NB4 (cell line): ENCODE results near the gene ASB1.

Experiments
- DNase-seq: peaks from one replicate; pipeline ENCODE4 v3.0.0; 2010; ENCODE audit warnings: low read depth
- H3K4me3 ChIP-seq: one replicate; pipeline ENCODE4 v1.5.1; 2011; ENCODE audit warnings: mild to moderate bottlenecking, low read depth, low read length, moderate library complexity
- MYC ChIP-seq: IDR thresholded peaks from 2 replicates; pipeline ENCODE4 v1.6.1; 2011; ENCODE audit warnings: low read depth, low read length
- POLR2A ChIP-seq: IDR thresholded peaks from 2 replicates; pipeline ENCODE4 v1.6.1; 2011; ENCODE audit warnings: mild to moderate bottlenecking; ENCODE audit not compliant: insufficient read length; ENCODE audit errors: extremely low read depth
- TF ChIP-seq, protein P1 (sequence below): IDR thresholded peaks from one replicate; pipeline ENCODE4 v1.5.1; 2012; ENCODE audit warnings: low read depth, low read length
- TF ChIP-seq, protein P2 (sequence below): IDR thresholded peaks from 2 replicates; pipeline ENCODE4 v1.6.1; 2011; ENCODE audit warnings: low read depth, low read length

ASB1 gene

DNA sequence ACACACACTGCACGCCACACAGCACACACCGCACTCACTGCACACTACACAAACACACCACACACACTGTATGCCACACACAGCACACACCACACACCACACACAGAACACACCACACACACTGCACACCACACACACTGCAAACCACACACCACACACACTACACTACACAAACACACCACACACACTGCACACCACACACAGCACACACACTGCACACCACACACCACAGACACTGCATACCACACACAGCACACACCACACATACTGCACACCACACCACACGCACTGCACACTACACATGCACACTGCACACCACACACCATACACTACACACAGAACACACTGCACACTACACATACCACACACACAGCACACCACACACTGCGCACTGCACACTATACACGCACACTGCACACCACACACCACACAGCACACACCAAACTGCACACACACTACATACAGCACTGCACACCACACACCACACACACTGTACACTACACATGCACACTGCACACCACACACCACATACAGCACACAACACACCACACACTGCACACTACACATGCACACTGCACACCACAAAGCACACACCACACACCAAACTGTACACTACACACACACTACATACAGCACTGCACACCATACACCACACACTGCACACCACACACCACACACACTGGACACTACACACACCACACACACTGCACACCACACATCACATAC, 59.6 kb downstream of the ASB1 start:
- DNase-seq = no peak
- H3K4me3 ChIP-seq = no peak overlapping the region
- TF ChIP-seq, protein P1, sequence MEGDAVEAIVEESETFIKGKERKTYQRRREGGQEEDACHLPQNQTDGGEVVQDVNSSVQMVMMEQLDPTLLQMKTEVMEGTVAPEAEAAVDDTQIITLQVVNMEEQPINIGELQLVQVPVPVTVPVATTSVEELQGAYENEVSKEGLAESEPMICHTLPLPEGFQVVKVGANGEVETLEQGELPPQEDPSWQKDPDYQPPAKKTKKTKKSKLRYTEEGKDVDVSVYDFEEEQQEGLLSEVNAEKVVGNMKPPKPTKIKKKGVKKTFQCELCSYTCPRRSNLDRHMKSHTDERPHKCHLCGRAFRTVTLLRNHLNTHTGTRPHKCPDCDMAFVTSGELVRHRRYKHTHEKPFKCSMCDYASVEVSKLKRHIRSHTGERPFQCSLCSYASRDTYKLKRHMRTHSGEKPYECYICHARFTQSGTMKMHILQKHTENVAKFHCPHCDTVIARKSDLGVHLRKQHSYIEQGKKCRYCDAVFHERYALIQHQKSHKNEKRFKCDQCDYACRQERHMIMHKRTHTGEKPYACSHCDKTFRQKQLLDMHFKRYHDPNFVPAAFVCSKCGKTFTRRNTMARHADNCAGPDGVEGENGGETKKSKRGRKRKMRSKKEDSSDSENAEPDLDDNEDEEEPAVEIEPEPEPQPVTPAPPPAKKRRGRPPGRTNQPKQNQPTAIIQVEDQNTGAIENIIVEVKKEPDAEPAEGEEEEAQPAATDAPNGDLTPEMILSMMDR = no peak
- TF ChIP-seq, protein P2, sequence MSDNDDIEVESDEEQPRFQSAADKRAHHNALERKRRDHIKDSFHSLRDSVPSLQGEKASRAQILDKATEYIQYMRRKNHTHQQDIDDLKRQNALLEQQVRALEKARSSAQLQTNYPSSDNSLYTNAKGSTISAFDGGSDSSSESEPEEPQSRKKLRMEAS = no peak
- TF ChIP-seq MYC = no peak

DNA sequence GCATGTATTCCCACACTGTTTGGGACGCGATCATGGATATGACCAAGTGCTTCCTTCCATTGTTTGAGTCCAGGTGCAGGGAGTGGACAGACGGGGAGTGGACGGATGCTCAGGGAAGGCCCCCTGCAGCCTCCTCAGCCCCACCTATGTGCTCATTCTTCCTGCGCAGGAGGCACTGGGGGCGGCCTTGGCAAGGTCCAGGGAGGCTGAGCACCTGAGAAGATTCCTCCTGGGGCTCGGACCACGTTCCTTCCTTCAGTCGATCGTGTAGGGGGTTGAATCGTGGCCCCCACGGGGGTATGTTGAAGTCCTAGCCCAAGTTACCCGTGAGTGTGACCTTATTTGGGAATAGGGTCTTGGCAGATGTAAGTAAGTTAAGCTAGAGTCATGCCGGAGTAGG, 60.4 kb downstream of the ASB1 start:
- TF ChIP-seq, protein P1 = no peak
- TF ChIP-seq MYC (no peak), POLR2A (no peak)
- DNase-seq = no peak
- no peak overlapping the region for H3K4me3 ChIP-seq

DNA sequence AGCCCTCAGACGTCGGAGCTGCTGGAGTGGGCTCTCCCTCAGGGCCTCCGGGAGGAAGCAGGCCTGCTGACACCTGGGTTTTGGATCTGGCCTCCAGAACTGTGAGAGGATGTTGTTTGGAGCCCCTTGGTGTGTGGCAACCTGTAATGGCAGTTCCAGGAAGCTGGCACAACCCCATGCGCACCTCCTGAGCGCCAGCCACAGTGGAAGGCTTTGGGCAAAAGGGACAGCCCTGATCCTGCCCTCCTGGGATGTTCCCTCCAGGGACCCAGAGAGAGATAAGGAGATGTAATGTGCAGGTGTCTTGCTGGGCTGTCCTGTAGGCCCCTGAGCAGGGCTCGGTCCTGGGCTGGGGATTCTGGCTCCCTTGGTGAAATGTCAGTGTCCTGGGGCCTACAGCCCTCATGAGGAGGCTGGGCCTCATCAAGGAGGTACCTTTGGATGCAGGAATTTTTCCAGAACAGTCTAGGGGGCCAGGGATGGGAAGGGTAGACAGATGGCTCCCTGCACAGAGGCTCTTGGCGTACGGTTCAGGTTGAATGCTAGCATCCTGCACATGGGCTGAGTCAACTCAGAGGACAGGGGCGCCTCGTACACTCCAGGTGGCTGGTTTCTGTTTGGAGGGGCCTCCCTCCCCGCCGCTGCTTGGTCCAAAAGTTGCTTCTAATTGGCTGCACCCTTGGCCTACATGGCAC, 61.1 kb downstream of the ASB1 start:
- H3K4me3 ChIP-seq = no peak overlapping the region
- no peak for DNase-seq
- TF ChIP-seq, protein P1 = no peak
- no peak for TF ChIP-seq MYC
- TF ChIP-seq POLR2A = no peak
- TF ChIP-seq, protein P2 = no peak

DNA sequence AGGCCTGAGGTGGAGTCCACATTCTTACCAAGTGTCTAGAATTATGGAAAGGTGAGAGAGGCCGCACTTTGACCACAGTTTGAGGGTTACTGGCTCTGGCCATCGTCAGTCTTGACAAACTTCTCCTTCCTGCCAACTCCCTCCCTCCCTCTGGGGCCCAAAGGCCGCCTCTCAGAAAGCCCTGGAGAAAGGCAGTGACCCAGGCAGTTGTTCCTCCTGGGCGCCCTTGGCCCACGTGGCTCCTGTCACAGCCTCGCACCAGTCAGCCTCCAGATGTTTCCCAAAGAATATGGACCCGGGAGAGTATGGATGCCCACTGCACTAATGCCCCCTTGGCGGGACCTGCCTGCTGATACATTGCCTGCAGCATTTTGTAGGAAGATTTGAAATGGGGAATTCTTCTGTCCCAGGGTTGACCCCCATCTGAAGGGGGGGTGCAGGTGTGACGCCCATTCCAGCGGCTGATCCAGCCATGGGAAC, 61.7 kb downstream of the ASB1 start:
- no peak for DNase-seq
- H3K4me3 ChIP-seq = no peak overlapping the region
- TF ChIP-seq POLR2A (no peak), MYC (no peak)
- TF ChIP-seq, protein P2 = no peak
- TF ChIP-seq, protein P1 = no peak

DNA sequence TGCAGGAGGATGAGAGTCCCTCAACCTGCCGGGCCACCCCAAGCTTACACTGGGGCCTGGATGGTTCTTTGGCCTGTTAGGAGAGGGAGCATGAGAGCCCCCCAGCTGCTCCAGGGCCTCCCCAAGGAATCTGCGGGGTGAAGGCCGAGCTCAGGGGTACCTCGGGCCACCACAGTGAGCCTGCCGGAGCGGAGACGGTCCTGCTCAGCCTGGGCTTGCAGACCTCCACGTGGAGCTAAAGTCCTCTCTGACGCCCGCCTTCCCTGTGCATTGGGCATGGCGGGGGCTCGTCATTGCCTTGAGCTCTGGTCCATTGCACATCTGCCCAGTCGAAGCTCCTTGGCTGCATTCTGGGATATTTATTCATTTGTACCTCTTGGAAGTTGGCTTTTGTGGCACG, 62.7 kb downstream of the ASB1 start:
- no peak for TF ChIP-seq MYC
- no peak for TF ChIP-seq POLR2A
- TF ChIP-seq, protein P1 = no peak
- TF ChIP-seq, protein P2 = no peak
- DNase-seq = no peak
- no peak overlapping the region for H3K4me3 ChIP-seq
